Measurements from ENCODE around the gene CAPS.
A peak's percentile ranks its signal among the peaks of the same experiment; 100 is the strongest.
"Not testable (repeated sequence)": the region's sequence is repeated elsewhere in the genome, so short reads cannot be mapped to it uniquely, and the experiment has no call there.

Gene CAPS

DNA sequence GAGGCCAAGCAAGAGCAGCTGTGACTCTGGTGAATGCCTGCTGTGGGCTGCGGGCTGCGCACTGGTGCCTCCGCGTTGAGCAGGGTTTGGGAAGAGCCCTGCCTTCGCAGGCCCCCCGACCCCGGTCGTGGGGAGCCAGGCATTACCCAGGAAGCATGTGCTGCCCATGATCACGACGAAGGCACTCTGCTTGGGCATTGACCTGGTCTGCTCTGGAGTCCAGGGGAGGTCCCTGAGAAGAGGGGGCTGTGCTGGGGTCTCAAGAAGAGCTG lies 44.7 kb downstream of the CAPS start:
- no peak for DNase-seq

DNA sequence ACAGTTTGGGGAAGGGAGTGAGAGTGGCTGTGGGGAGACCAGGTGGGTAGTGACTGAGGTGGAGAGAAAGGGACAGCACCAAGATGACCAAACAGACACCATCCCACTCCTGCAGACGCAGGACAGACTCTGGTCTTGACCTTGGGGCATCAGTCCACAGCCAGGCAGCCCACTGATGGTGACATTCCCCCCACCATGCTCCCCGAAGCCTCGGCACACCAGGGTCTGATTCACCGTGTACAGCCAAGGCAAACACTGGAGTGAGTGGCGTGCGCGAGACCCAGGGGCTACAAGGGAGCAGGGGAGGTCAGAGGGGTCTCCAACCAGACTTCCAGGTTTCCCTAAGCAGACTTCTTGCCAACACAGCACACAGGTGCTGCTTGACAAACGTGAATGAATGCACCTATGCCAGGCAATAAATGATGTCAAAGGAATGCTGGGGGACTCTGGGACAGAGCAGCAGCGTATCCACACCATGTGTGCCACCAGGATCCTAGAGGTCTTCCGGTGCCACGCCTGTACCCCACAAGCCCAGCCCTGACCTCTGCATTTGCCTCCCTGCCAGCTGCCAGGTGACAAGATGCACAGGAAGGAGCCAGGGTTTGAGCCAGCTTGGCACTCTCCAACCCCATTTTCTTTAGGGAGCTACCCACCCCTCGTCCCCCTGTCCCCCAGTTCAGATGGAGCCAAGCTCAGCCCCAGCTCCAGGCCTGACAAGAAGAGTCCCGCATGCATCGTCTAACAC lies 45.4 kb downstream of the CAPS start:
- DNase-seq = no peak

DNA sequence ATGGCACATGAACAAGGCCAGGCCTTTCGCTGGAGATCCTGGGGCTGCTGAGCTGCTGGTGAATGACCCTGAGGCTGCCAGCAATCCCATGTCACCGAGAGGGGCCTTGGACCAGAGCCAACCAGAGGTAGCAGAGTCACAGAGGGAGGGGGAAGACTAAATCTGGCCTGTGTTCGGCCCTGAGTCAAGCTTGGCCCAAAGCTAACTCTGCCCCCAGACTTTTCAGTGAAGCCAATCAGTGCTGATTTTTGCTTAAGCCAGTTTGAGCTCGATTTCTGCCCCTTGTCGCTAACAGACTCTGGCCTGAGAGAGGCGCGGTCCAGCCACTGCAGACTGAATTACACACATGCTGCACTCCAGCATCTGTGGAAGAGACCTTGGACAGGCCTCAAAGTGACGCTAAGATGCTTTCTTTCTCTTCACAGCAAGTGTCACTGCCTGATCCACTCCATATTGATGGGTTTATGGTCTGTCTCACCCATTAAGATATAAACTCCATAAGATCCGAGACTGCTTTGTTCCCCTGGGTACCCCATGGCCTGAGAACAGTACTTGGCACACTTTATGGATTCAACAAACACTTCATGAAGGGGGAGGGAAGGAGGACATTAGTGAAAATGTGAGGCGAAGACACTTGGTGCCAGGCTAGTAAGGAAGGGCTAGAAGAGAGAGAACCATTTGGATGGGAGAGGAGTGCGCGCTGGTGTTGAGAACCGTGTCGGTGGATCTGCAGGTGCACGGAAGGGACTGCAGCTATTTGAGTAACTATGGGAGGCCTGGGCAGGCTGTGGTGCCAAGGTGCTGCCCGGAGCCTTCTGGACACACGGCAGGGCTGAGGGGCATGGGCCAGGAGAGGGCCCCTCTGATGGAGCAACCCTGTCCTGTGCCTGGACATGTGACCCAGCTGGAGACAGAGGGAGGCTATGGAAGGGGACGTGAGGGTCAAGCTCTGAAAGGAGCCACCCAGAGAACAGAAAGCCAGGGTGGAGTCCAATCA lies 46.2 kb downstream of the CAPS start:
- no peak for DNase-seq

DNA sequence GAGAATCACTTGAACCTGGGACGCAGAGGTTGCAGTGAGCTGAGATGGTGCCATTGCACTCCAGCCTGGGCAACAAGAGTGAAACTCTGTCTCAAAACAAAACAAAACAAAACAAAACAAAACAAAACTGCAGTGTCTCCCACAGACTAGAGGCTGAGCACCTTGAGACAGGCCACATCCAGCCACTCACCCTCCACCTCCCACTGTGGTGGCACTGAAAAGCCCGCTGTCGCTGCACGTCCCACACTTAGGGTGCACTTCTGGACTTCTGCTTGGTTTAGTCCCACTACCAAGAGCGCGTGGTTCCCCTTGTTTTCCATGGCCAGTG lies 47.6 kb downstream of the CAPS start:
- not testable (repeated sequence) for DNase-seq

DNA sequence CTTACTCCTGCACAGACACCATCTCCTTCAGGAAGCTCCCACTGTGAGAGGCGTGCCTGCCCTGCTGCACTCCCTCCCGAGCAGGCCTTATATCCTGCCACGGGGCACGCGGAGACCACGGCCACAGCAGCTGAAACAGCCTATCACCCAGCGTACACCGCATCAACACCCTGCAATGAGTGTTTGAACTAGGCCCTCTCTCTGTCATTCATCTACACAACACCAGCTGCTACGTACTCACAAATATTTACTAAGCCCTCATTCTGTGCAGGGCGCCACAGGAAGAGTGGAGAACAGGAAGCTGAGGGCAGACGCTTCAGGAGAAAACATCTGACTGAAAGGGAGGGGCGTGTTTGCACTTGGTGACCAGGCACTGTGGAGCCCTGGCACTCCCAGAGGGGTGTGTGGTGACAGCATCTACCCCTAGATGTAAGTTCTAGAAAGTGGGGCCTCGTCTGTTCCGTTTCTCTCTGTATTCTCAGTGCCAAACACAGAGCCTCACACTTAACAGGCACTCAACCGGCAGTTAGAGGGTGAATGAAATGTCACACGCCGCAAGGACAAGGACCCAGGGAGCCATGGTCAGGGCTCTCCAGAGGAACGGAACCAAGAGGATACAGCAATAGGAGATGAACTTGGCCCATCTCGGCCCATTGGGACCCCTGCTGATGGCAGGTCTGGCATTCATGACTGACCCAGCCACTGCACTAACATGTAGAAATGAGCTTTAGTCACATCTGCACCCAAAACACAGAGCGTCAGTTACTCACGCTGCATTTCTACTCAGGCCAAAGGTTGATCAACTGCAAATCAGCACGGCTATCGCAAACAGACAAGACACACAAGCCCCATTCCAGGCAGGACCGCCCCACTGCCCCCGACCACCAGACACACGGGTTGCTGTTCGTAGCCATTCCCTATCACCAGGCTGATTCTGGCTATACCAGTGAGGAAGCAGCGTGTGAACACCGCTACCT lies 48.2 kb downstream of the CAPS start:
- peak; percentile 92 for DNase-seq

DNA sequence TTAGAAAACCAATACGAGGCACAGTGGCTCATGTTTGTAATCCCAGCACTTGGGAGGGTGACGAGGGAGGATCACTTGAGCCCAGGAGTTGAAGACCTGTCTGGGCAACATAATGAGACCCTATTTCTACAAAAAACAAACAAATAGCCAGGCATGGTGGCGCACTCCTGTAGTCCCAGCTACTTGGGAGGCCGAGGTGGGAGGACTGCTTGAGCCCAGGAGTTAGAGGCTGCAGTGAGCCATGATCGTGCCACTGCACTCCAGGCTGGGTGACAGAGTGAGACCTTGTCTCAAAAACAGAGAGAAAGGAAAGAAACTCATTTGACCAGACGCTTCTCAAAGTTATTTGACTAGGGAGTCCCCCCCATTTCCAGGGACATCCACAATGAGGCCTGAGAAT lies 49.2 kb downstream of the CAPS start:
- DNase-seq = not testable (repeated sequence)

DNA sequence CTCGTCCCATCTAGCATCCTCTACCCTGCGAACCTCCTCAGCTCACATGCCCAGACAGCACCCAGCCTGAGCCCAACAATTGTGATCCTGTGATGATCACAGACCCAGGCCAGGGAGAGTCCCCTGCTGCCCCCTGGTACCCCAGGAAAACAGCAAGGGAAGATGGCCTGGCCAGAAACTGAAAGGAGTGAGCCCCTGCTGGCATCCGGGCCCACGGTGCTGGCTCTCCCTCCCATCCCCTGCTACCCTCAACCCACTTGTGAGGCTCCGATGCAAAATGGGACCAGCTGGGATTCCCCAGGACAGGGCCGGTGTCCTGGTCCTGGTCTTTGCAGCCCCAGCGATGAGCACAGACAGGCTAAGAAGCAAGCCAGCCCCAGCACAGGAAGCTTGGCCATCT lies 49.8 kb downstream of the CAPS start:
- no peak for DNase-seq

DNA sequence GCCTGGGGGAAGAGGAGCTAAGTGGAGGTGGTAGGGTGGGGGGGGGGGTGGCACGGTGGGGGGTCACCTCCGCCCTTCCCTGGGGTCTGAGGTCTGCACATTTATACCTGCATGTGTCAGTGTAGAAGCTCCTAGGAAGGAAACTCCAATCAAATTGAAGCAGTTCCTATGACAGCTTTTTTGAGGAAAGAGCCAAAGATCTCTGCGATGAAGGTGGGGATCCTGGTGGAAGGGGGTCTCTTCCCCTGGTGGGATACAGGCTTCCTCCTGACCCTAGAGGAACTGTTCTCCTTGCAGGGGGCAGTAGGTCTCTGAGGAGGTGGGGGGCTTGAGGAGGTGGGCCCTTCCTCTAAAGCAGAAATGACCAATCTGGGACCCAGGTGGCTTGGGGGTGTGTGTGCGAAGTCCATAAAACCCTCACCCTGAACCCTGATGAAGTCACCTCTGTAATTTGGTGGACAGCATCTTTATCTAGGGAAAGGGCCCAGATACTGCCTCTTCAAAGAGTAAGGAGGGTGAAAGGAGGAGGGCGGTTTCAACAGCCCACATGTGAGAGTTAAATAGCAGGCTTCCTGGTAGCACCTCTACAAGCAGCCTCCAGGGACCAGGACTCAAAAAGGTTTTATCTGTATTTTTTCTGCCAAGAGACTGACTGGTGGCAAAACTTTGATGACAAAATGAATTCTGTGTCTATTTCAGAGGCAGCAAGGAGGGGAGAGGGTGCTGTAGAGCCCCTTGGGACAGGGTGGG lies 50.9 kb downstream of the CAPS start:
- no peak for DNase-seq
